ENCODE measurements around the gene MAP4K2. TPM values are rescaled to one million over a fixed set of nuclear protein-coding genes. Genes with fewer than 3 reads are reported as not detected.
A peak's percentile ranks its signal among the peaks of the same experiment; 100 is the strongest.

The MAP4K2 gene
- total RNA-seq, 4 donors from 2014 or later = 10.2 to 49.1 (median 24.4) TPM

DNA sequence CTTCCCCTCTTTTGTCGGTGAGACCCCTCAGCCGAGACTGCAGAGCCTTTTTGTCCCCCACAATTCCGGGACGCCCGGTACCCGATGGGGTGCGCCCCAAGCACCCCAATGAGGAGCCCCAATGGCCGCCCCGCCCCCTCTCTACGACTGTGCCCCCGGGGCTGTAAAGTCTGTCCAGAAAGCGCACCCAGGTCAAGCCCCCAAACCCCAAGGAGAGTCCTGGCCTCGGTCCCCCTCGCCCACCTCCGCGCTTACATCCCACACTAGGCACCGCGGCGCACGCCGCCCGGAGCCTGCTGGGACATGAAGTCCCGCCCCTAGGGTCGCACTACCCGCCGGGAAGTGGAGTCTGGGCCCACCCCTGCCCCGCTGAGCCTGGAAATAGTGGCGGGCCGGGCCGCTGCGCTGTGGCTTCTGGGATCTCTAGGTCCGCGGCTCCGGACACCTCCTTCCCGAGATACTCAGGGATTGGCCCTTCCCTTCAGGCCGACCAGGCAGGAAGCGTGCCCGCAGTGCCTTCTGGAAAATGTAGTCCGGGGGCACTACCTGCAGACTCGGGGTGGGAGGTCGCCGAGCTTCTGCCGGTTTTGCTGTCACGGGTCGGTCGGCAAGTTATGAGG is 7.4 kb upstream of the MAP4K2 start, which contains the start of gene MEN1:
MEN1 (minus strand) TSS at position 281 of the 620 bp plus-strand sequence. CDS start 442 bp downstream, outside the sequence.
- Histone ChIP-seq H3K4me1 (peaks cover 0 to 7% of the 10 kb centered on the region in 2 donors), H3K27ac (peak within 1 kb of the TSS; percentile 41 to 78), H3K36me3 (no peaks in the 10 kb centered on the region), H3K4me3 (peak within 1 kb of the TSS; percentile 60 to 79), H3K27me3 (no peaks in the 10 kb centered on the region), H3K9me3 (no peaks in the 10 kb centered on the region)
- intact Hi-C loops (cut with DNase I; ENCODE audit: low total_unique reads) = no loop called here
- DNase-seq = peak; percentile 95 to 96
- TF ChIP-seq, protein P1, sequence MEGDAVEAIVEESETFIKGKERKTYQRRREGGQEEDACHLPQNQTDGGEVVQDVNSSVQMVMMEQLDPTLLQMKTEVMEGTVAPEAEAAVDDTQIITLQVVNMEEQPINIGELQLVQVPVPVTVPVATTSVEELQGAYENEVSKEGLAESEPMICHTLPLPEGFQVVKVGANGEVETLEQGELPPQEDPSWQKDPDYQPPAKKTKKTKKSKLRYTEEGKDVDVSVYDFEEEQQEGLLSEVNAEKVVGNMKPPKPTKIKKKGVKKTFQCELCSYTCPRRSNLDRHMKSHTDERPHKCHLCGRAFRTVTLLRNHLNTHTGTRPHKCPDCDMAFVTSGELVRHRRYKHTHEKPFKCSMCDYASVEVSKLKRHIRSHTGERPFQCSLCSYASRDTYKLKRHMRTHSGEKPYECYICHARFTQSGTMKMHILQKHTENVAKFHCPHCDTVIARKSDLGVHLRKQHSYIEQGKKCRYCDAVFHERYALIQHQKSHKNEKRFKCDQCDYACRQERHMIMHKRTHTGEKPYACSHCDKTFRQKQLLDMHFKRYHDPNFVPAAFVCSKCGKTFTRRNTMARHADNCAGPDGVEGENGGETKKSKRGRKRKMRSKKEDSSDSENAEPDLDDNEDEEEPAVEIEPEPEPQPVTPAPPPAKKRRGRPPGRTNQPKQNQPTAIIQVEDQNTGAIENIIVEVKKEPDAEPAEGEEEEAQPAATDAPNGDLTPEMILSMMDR (IDR thresholded peaks at IDR 0.05) = peak in 3 of 4 experiments; percentile 19 to 50 (median 27)
- TF ChIP-seq POLR2A (IDR thresholded peaks at IDR 0.05) = peak; percentile 77 to 78

DNA sequence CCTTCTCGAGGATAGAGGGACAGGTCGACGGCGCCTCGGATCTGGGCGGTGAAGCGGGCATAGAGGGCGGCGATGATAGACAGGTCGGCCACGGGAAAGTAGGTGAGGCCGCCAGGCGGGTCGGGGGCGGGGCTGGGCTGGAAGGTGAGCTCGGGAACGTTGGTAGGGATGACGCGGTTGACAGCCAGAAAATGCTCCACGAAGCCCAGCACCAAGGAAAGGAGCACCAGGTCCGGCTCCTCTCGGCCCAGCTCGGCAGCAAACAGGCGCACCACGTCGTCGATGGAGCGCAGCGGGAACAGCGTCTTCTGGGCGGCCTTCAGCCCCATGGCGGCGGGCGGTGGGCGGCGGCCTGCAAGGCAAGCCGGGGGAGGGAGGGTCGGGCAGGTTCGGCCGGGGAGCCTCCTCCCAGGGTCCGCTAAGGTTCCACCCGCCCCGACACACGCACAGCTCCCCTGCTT is 6.8 kb upstream of the MAP4K2 start:
- intact Hi-C loops (cut with DNase I; ENCODE audit: low total_unique reads) = no loop called here
- DNase-seq = no peak
- TF ChIP-seq, protein P1 (IDR thresholded peaks at IDR 0.05) = no peak
- no peak for TF ChIP-seq POLR2A (IDR thresholded peaks at IDR 0.05)

DNA sequence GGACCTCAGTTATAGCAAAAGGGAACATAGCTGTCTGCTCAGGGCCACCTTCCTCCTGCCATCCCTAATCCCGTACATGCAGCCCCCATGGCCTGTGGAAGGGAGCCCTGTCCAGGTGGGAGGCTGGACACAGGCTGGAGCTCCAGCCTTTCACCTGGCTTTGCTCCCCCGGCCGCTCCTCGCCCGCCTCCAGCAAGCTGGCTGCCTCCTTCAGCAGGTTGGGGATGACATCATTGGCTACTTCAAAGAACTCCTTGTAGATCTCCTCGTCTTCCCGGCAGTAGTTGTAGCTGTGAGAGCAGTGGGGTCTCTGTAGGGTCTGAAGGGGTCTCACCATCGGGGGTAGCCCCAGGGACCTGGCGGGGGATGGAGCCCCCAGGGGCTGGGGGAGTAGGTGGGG is 2.5 kb upstream of the MAP4K2 start:
- Histone ChIP-seq H3K36me3 (no peaks in the 10 kb centered on the region), H3K27ac (no peak overlapping the region), H3K4me3 (no peak overlapping the region), H3K4me1 (peaks cover 6 to 16% of the 10 kb centered on the region in 2 donors), H3K9me3 (no peaks in the 10 kb centered on the region), H3K27me3 (no peaks in the 10 kb centered on the region)
- intact Hi-C loops (cut with DNase I; ENCODE audit: low total_unique reads) = no loop called here
- no peak for TF ChIP-seq POLR2A (IDR thresholded peaks at IDR 0.05)
- TF ChIP-seq, protein P1 (IDR thresholded peaks at IDR 0.05) = no peak
- DNase-seq = no peak

More for the DNA sequence above, 6.8 kb upstream of the MAP4K2 start:
- Histone ChIP-seq H3K4me1 (peaks cover 0 to 7% of the 10 kb centered on the region in 2 donors), H3K36me3 (no peaks in the 10 kb centered on the region), H3K27ac (peak overlapping the region; percentile 41 to 78), H3K27me3 (no peaks in the 10 kb centered on the region), H3K4me3 (peak overlapping the region; percentile 60 to 79), H3K9me3 (no peaks in the 10 kb centered on the region)

DNA sequence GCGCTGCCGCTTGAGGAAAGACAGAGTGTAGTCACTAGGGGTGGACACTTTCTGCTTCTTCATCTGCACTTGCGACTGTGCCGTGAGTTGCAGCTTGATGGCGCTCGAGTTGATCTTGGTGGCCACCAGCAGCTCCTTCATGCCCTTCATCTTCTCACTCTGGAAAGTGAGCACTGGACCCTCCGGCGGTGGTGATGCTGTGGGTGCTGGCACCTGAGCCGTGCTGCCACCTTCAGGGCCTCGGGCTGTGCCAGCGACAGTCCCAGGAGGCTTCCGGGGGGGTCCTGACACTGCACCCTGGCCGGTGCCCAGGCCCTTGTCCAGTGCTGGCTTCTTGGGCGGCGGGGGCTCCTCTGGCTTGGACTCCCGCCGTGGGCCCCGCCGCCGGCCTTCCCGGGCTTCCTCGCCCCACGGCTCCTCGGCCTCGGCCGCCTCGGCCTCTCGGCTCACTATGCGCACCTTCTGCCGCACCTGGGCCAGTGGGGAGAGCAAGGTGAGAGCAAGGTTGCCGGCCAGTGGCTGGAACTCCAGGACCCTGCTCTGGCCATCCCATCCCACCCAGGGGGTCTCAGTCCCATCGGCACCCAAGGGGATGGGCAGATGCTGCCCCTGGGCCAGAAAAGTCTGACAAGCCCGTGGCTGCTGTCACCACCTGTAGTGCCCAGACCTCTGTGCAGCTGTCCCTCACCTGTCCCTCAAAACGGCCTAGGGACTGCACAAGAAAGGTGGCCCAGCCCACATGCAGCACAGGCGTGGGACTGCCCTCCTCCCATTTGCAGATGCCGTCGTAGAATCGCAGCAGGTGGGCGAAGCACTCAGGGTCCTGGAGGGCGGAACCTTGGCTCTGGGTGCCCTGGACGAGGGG is 1.6 kb upstream of the MAP4K2 start:
- Histone ChIP-seq H3K4me3 (no peak overlapping the region), H3K36me3 (no peaks in the 10 kb centered on the region), H3K4me1 (peaks cover 6 to 13% of the 10 kb centered on the region in 2 donors), H3K27ac (peak overlapping the region; percentile 92 to 96), H3K9me3 (no peaks in the 10 kb centered on the region), H3K27me3 (no peaks in the 10 kb centered on the region)
- no peak for TF ChIP-seq POLR2A (IDR thresholded peaks at IDR 0.05)
- TF ChIP-seq, protein P1 (IDR thresholded peaks at IDR 0.05) = no peak
- no peak for DNase-seq
- intact Hi-C loops (cut with DNase I; ENCODE audit: low total_unique reads) = no loop called here

Measured in uterus (tissue), 4 donors.